Activated naive CD8-positive, alpha-beta T cell treated with anti-CD3 and anti-CD28 coated beads, Interleukin-2, amount 50 U/mL, for 24 hours (primary cell): ENCODE results near the gene SLC25A21.

ENCODE experiments used
- ATAC-seq: fragments of 150-1000 bp; cut with Tn5 transposase; one replicate; pipeline ENCODE4 v1.10.0; 2021
- DNase-seq: peaks from one replicate; pipeline ENCODE4 v3.0.0; 2021
- H3K27ac Mint-ChIP-seq: one replicate; pipeline ENCODE4 v1.8.0; 2021; ENCODE audit warnings: mild to moderate bottlenecking, mixed read lengths
- H3K27me3 Mint-ChIP-seq: one replicate; pipeline ENCODE4 v1.8.0; 2021; ENCODE audit warnings: mixed read lengths
- H3K36me3 Mint-ChIP-seq: one replicate; pipeline ENCODE4 v1.8.0; 2021; ENCODE audit warnings: low read depth, mixed read lengths
- H3K4me1 Mint-ChIP-seq: one replicate; pipeline ENCODE4 v1.8.0; 2021; ENCODE audit warnings: mixed read lengths
- H3K4me3 Mint-ChIP-seq: one replicate; pipeline ENCODE4 v1.8.0; 2021; ENCODE audit warnings: mild to moderate bottlenecking, moderate library complexity, mixed read lengths
- H3K9me3 Mint-ChIP-seq: one replicate; pipeline ENCODE4 v1.8.0; 2021; ENCODE audit warnings: mixed read lengths

Gene SLC25A21

DNA sequence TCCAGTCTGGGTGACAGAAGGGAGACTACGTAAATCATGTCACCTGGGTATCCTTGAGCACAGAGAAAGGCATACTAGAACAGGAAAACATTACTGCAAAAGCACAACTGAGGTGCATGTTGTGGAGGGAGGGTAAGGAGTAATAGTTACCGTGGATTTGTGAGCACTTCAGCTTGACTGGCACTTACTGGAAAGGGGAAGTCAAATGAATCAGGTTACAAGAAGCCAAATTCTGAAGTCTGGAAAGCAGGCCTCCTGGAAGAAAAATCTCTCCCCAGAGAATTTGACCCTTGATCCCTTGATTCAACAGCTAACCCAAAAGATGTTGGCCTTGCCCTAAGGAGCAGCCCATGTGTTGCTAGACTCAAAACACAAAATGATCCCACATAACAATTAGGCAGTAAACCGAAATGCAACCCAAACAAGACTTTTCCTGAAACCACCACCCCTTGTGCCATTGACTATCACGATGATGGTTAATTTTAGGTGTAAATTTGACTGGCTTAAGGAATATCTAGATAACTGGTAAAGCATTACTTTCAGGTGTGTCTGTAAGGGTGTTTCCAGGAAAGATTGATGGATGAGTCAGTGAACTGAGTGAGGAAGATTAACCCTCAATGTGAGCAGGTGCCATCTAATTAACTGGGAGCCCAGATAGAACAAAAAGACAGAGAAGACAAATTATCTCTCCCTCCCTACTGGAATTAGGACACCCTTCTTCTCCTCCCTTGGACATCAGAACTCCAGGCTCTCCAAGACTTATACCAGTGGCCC lies 108.8 kb downstream of the SLC25A21 start:
- Mint-ChIP-seq H3K27me3 (no peaks in the 10 kb centered on the region), H3K27ac (no peak overlapping the region), H3K4me3 (no peak overlapping the region), H3K36me3 (no peaks in the 10 kb centered on the region), H3K4me1 (no peaks in the 10 kb centered on the region), H3K9me3 (peaks cover 13% of the 10 kb centered on the region)
- no peak for ATAC-seq
- no peak for DNase-seq

GRCh38 chr14:37062191-37062803 lies 110.1 kb downstream of the SLC25A21 start:
- ATAC-seq (no peak), DNase-seq (no peak)
- H3K4me1 Mint-ChIP-seq: no peaks in the 10 kb centered on the region
- peaks cover 10% of the 10 kb centered on the region for H3K9me3 Mint-ChIP-seq
- H3K27ac Mint-ChIP-seq: no peak overlapping the region
- no peak overlapping the region for H3K4me3 Mint-ChIP-seq
- H3K36me3 Mint-ChIP-seq: no peaks in the 10 kb centered on the region
- no peaks in the 10 kb centered on the region for H3K27me3 Mint-ChIP-seq

DNA sequence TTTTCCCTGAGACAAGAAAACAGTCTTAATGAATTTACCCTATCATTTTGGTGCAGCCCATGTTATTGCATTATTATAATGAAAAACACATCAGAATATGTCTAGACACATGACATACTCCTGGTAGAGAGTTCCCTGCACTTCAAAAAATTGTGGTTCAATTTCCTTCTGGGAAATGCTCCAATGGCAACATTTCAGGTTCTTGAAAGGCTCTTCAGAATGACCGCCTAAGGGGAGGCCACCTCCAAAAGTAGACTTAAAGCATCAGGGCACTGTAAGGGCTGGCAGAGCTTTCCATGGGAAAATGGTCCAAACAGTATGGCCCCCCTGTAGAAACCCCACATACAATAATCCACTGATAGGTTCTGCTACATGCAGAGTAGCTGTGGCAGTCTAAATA lies 110.7 kb downstream of the SLC25A21 start:
- ATAC-seq (no peak), DNase-seq (no peak)
- Mint-ChIP-seq H3K4me3 (no peak overlapping the region), H3K9me3 (peaks cover 4% of the 10 kb centered on the region), H3K36me3 (no peaks in the 10 kb centered on the region), H3K4me1 (no peaks in the 10 kb centered on the region), H3K27ac (no peak overlapping the region), H3K27me3 (no peaks in the 10 kb centered on the region)

- Mint-ChIP-seq H3K27ac (no peak overlapping the region), H3K4me3 (no peak overlapping the region), H3K9me3 (peaks cover 4% of the 10 kb centered on the region), H3K36me3 (no peaks in the 10 kb centered on the region), H3K27me3 (no peaks in the 10 kb centered on the region), H3K4me1 (no peaks in the 10 kb centered on the region)
- ATAC-seq (no peak), DNase-seq (no peak)
Measured at GRCh38 chr14:37060496-37061260, 111.7 kb downstream of the SLC25A21 start.

DNA sequence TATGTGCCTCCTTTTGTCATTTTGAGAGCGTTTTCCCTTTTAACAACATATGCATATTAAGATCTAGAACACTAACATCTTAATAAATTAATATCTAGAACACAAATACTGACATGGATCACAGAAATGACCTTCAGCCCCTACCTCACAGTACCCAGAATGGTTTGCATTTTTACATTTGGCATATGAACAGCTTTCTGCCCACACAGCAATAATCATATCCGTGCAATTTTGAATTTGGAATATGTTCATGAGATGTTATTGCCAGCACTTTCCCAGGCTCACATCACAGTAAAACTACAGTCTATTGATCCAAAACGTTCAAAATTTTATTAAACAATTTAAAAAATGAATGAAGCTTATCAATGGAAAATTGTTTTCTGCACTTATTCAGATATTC lies 114.6 kb downstream of the SLC25A21 start:
- Mint-ChIP-seq H3K4me1 (no peaks in the 10 kb centered on the region), H3K27me3 (no peaks in the 10 kb centered on the region), H3K9me3 (peaks cover 11% of the 10 kb centered on the region), H3K27ac (no peak overlapping the region), H3K4me3 (no peak overlapping the region), H3K36me3 (no peaks in the 10 kb centered on the region)
- no peak for ATAC-seq
- no peak for DNase-seq

DNA sequence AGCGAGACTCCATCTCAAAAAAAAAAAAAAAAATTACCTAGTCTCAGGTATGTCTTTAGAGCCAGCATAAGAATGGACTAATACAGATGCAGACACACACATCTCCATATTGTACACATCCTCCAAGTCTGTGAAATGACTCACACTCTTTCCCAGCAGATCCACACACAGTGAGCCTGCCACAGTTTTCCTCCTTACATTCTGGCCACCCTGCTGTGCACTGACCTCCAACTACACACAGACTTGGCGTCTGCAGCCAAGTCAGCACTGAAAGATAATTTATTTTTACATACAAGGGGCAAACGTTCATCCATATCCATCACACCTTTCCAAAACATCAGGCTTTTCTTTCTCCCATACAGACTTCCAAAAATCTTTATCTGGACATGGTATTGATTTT lies 115.9 kb downstream of the SLC25A21 start:
- no peak for ATAC-seq
- DNase-seq: no peak
- no peaks in the 10 kb centered on the region for H3K4me1 Mint-ChIP-seq
- no peak overlapping the region for H3K4me3 Mint-ChIP-seq
- H3K9me3 Mint-ChIP-seq: peaks cover 11% of the 10 kb centered on the region
- no peaks in the 10 kb centered on the region for H3K27me3 Mint-ChIP-seq
- H3K27ac Mint-ChIP-seq: no peak overlapping the region
- no peaks in the 10 kb centered on the region for H3K36me3 Mint-ChIP-seq

DNA sequence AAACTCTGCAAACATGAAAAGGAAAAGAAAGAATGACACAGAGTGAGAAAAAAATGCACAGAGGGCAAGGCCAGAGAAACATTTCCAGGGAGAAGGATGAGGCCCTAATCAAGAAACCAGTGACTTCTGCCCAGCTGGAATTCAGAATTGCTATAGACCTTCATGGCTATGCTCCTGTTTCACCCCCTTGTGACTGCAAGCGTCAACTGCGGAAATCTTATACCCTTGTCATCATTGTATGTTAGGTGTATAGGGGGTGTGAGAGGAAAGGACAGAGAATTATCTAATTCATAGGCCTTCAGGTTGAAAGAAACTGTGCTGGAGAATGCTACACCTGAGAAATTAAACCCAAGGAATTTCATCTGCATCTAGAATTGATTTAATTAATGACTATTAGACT lies 117.5 kb downstream of the SLC25A21 start:
- no peaks in the 10 kb centered on the region for H3K4me1 Mint-ChIP-seq
- no peak overlapping the region for H3K27ac Mint-ChIP-seq
- peaks cover 7% of the 10 kb centered on the region for H3K9me3 Mint-ChIP-seq
- no peaks in the 10 kb centered on the region for H3K27me3 Mint-ChIP-seq
- DNase-seq (no peak), ATAC-seq (no peak)
- no peaks in the 10 kb centered on the region for H3K36me3 Mint-ChIP-seq
- H3K4me3 Mint-ChIP-seq: no peak overlapping the region

- H3K9me3 Mint-ChIP-seq: peaks cover 7% of the 10 kb centered on the region
- no peak overlapping the region for H3K27ac Mint-ChIP-seq
- H3K4me3 Mint-ChIP-seq: no peak overlapping the region
- H3K4me1 Mint-ChIP-seq: no peaks in the 10 kb centered on the region
- ATAC-seq (no peak), DNase-seq (no peak)
- H3K36me3 Mint-ChIP-seq: no peaks in the 10 kb centered on the region
- H3K27me3 Mint-ChIP-seq: no peaks in the 10 kb centered on the region
Measured at GRCh38 chr14:37054144-37054543, 118.3 kb downstream of the SLC25A21 start.

GRCh38 chr14:37051680-37052079 lies 120.7 kb downstream of the SLC25A21 start:
- Mint-ChIP-seq H3K27me3 (no peaks in the 10 kb centered on the region), H3K36me3 (no peaks in the 10 kb centered on the region), H3K9me3 (peaks cover 7% of the 10 kb centered on the region), H3K27ac (no peak overlapping the region), H3K4me3 (no peak overlapping the region), H3K4me1 (no peaks in the 10 kb centered on the region)
- no peak for ATAC-seq
- DNase-seq: no peak

GRCh38 chr14:37051153-37051552 lies 121.3 kb downstream of the SLC25A21 start:
- H3K9me3 Mint-ChIP-seq: peaks cover 7% of the 10 kb centered on the region
- H3K36me3 Mint-ChIP-seq: no peaks in the 10 kb centered on the region
- H3K4me1 Mint-ChIP-seq: no peaks in the 10 kb centered on the region
- no peak overlapping the region for H3K4me3 Mint-ChIP-seq
- ATAC-seq (no peak), DNase-seq (no peak)
- H3K27ac Mint-ChIP-seq: no peak overlapping the region
- no peaks in the 10 kb centered on the region for H3K27me3 Mint-ChIP-seq

- H3K4me1 Mint-ChIP-seq: no peaks in the 10 kb centered on the region
- no peak overlapping the region for H3K4me3 Mint-ChIP-seq
- no peak for ATAC-seq
- H3K27me3 Mint-ChIP-seq: no peaks in the 10 kb centered on the region
- H3K9me3 Mint-ChIP-seq: no peaks in the 10 kb centered on the region
- H3K27ac Mint-ChIP-seq: no peak overlapping the region
- no peaks in the 10 kb centered on the region for H3K36me3 Mint-ChIP-seq
- DNase-seq: no peak
Measured at GRCh38 chr14:37048666-37049071, 123.7 kb downstream of the SLC25A21 start.

DNA sequence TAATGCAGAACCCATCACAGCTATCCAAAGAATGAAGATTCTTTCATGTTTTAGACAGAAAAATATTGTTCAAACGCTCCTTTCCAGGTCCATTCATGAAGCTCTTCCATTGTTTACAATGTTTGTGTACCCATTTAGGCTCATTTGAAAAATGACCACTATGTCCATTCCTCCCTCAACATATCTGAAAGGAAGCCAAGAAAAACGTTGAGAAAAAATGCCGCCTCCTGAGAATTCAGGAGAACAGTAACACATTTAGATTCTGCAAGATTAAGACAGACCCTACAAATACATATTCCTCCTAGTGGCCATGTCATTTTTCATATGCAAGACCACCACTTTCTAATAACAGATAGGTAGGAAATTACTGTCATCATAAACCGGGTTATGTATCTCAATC lies 124.4 kb downstream of the SLC25A21 start:
- no peaks in the 10 kb centered on the region for H3K9me3 Mint-ChIP-seq
- H3K4me3 Mint-ChIP-seq: no peak overlapping the region
- no peaks in the 10 kb centered on the region for H3K27me3 Mint-ChIP-seq
- H3K27ac Mint-ChIP-seq: no peak overlapping the region
- ATAC-seq: no peak
- H3K36me3 Mint-ChIP-seq: no peaks in the 10 kb centered on the region
- no peaks in the 10 kb centered on the region for H3K4me1 Mint-ChIP-seq
- DNase-seq: no peak

GRCh38 chr14:37047226-37047625 lies 125.2 kb downstream of the SLC25A21 start:
- DNase-seq: no peak
- no peak for ATAC-seq
- Mint-ChIP-seq H3K9me3 (no peaks in the 10 kb centered on the region), H3K27ac (no peak overlapping the region), H3K36me3 (no peaks in the 10 kb centered on the region), H3K27me3 (no peaks in the 10 kb centered on the region), H3K4me3 (no peak overlapping the region), H3K4me1 (no peaks in the 10 kb centered on the region)

DNA sequence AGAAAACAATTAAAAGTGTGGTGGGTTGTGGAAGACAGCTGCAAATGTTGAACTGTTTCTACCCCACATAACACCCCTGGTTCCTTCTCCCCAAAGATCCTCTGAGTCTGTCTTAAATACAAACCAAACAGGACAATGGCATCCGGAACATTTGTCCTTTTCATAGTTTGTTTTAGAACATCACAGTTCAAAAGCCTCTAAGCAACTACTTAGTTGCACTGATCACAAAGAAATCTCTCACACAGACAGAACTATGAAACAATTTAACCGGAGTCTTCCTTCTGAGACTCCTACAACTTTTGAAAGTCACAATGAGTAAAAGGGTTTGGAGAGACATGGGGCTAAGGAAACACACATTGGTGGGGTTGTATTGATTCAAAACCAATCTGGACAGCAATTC lies 125.6 kb downstream of the SLC25A21 start:
- no peaks in the 10 kb centered on the region for H3K9me3 Mint-ChIP-seq
- DNase-seq: no peak
- no peaks in the 10 kb centered on the region for H3K36me3 Mint-ChIP-seq
- no peaks in the 10 kb centered on the region for H3K27me3 Mint-ChIP-seq
- no peaks in the 10 kb centered on the region for H3K4me1 Mint-ChIP-seq
- ATAC-seq: no peak
- no peak overlapping the region for H3K27ac Mint-ChIP-seq
- H3K4me3 Mint-ChIP-seq: no peak overlapping the region
